Measurements from ENCODE around the gene CIAO2B.
"Not testable (repeated sequence)": the region's sequence is repeated elsewhere in the genome, so short reads cannot be mapped to it uniquely, and the experiment has no call there.

Gene CIAO2B

GRCh38 chr16:66898207-66898606, 36.0 kb downstream of the CIAO2B start:
- no CpG with 5 or more reads among the region's 3 CpGs for WGBS, 2 donors (ENCODE audit: extremely low coverage in 2 of 2, insufficient read length in 2 of 2, insufficient replicate concordance in 1 of 2)
- H3K27ac ChIP-seq (replicated peaks; ENCODE audit: low read length), result no peak overlapping the region

GRCh38 chr16:66896682-66897081, 37.5 kb downstream of the CIAO2B start:
- H3K23ac ChIP-seq (ENCODE audit: low read depth, low read length, poor library complexity); H2BK12ac ChIP-seq (ENCODE audit: low read length); H3K27me3 ChIP-seq (ENCODE audit: control insufficient read depth in 3 of 3, insufficient read depth in 3 of 3, low read depth in 1 of 3, low read length in 3 of 3); H3K4me2 ChIP-seq (ENCODE audit: insufficient read depth, low read length, poor library complexity, severe bottlenecking); H3K4ac ChIP-seq (ENCODE audit: low read length); H2AFZ ChIP-seq (ENCODE audit: low read length); H3K4me3 ChIP-seq (ENCODE audit: low read length in 2 of 2); H3K27ac ChIP-seq (replicated peaks; ENCODE audit: low read length); H3K36me3 ChIP-seq (replicated peaks in 1 of 2; ENCODE audit: control insufficient read depth in 2 of 2, insufficient read depth in 2 of 2, low read length in 2 of 2); H2BK120ac ChIP-seq (ENCODE audit: low read depth, low read length); H4K8ac ChIP-seq (ENCODE audit: low read depth, low read length); DNase-seq (ENCODE audit: low spot score); H3K79me1 ChIP-seq (ENCODE audit: low read depth, low read length); H4K91ac ChIP-seq (ENCODE audit: low read depth, low read length, poor library complexity); H2AK5ac ChIP-seq (ENCODE audit: low read depth, low read length); H3K9ac ChIP-seq (ENCODE audit: low read depth, low read length, poor library complexity); H3K18ac ChIP-seq (ENCODE audit: low read length); H3K14ac ChIP-seq (ENCODE audit: low read length); H2BK5ac ChIP-seq (ENCODE audit: low read length); H3K9me3 ChIP-seq (replicated peaks in 1 of 2; ENCODE audit: control insufficient read depth in 2 of 2, insufficient read depth in 1 of 2, low read depth in 1 of 2, low read length in 2 of 2); H2BK15ac ChIP-seq (ENCODE audit: low read length): not testable (repeated sequence)
- H3K4me1 ChIP-seq (ENCODE audit: control insufficient read depth in 2 of 2, insufficient read depth in 1 of 2, low read depth in 1 of 2, low read length in 2 of 2), result peaks cover 6 to 20% of the 10 kb centered on the region in 2 donors
- WGBS, 2 donors (ENCODE audit: extremely low coverage in 2 of 2, insufficient read length in 2 of 2, insufficient replicate concordance in 1 of 2), result no CpG with 5 or more reads among the region's 5 CpGs

More at GRCh38 chr16:66898207-66898606, 36.0 kb downstream of the CIAO2B start:
- H3K14ac ChIP-seq (ENCODE audit: low read length), result no peak overlapping the region
- H3K4me3 ChIP-seq (ENCODE audit: low read length in 2 of 2), result no peak overlapping the region
- peaks cover 0 to 7% (median 0%) of the 10 kb centered on the region in 3 experiments for H3K27me3 ChIP-seq (ENCODE audit: control insufficient read depth in 3 of 3, insufficient read depth in 3 of 3, low read depth in 1 of 3, low read length in 3 of 3)
- H3K79me1 ChIP-seq (ENCODE audit: low read depth, low read length), result no peaks in the 10 kb centered on the region
- H2AFZ ChIP-seq (ENCODE audit: low read length), result no peak overlapping the region
- no peak overlapping the region for H3K4ac ChIP-seq (ENCODE audit: low read length)
- no peak overlapping the region for H4K8ac ChIP-seq (ENCODE audit: low read depth, low read length)
- H3K36me3 ChIP-seq (replicated peaks in 1 of 2; ENCODE audit: control insufficient read depth in 2 of 2, insufficient read depth in 2 of 2, low read length in 2 of 2), result no peaks in the 10 kb centered on the region
- no peak overlapping the region for H3K4me2 ChIP-seq (ENCODE audit: insufficient read depth, low read length, poor library complexity, severe bottlenecking)
- H3K23ac ChIP-seq (ENCODE audit: low read depth, low read length, poor library complexity), result no peak overlapping the region
- H2AK5ac ChIP-seq (ENCODE audit: low read depth, low read length), result no peak overlapping the region
- H2BK120ac ChIP-seq (ENCODE audit: low read depth, low read length), result no peak overlapping the region
- H3K9ac ChIP-seq (ENCODE audit: low read depth, low read length, poor library complexity), result no peak overlapping the region
- peaks cover 6 to 20% of the 10 kb centered on the region in 2 donors for H3K4me1 ChIP-seq (ENCODE audit: control insufficient read depth in 2 of 2, insufficient read depth in 1 of 2, low read depth in 1 of 2, low read length in 2 of 2)
- H4K91ac ChIP-seq (ENCODE audit: low read depth, low read length, poor library complexity), result no peak overlapping the region
- H3K18ac ChIP-seq (ENCODE audit: low read length), result no peak overlapping the region
- H2BK15ac ChIP-seq (ENCODE audit: low read length), result no peak overlapping the region
- H2BK5ac ChIP-seq (ENCODE audit: low read length), result no peak overlapping the region
- no peak overlapping the region for H2BK12ac ChIP-seq (ENCODE audit: low read length)
- no peaks in the 10 kb centered on the region for H3K9me3 ChIP-seq (replicated peaks in 1 of 2; ENCODE audit: control insufficient read depth in 2 of 2, insufficient read depth in 1 of 2, low read depth in 1 of 2, low read length in 2 of 2)
- DNase-seq (ENCODE audit: low spot score), result no peak

GRCh38 chr16:66895999-66896398, 38.2 kb downstream of the CIAO2B start:
- no peak overlapping the region for H3K27ac ChIP-seq (replicated peaks; ENCODE audit: low read length)
- H3K18ac ChIP-seq (ENCODE audit: low read length), result no peak overlapping the region
- no peak overlapping the region for H2BK120ac ChIP-seq (ENCODE audit: low read depth, low read length)
- H4K91ac ChIP-seq (ENCODE audit: low read depth, low read length, poor library complexity), result no peak overlapping the region
- no peak overlapping the region for H2BK15ac ChIP-seq (ENCODE audit: low read length)
- H3K79me1 ChIP-seq (ENCODE audit: low read depth, low read length), result no peaks in the 10 kb centered on the region
- H4K8ac ChIP-seq (ENCODE audit: low read depth, low read length), result no peak overlapping the region
- H2AFZ ChIP-seq (ENCODE audit: low read length), result no peak overlapping the region
- no peak overlapping the region for H3K23ac ChIP-seq (ENCODE audit: low read depth, low read length, poor library complexity)
- H2BK5ac ChIP-seq (ENCODE audit: low read length), result no peak overlapping the region
- H3K4me3 ChIP-seq (ENCODE audit: low read length in 2 of 2), result no peak overlapping the region
- no peaks in the 10 kb centered on the region for H3K9me3 ChIP-seq (replicated peaks in 1 of 2; ENCODE audit: control insufficient read depth in 2 of 2, insufficient read depth in 1 of 2, low read depth in 1 of 2, low read length in 2 of 2)
- H3K4me1 ChIP-seq (ENCODE audit: control insufficient read depth in 2 of 2, insufficient read depth in 1 of 2, low read depth in 1 of 2, low read length in 2 of 2), result peaks cover 6 to 18% of the 10 kb centered on the region in 2 donors
- no peak overlapping the region for H3K14ac ChIP-seq (ENCODE audit: low read length)
- no peak overlapping the region for H3K9ac ChIP-seq (ENCODE audit: low read depth, low read length, poor library complexity)
- no peak overlapping the region for H2AK5ac ChIP-seq (ENCODE audit: low read depth, low read length)
- no peak overlapping the region for H3K4ac ChIP-seq (ENCODE audit: low read length)
- DNase-seq (ENCODE audit: low spot score), result no peak
- H2BK12ac ChIP-seq (ENCODE audit: low read length), result no peak overlapping the region
- H3K36me3 ChIP-seq (replicated peaks in 1 of 2; ENCODE audit: control insufficient read depth in 2 of 2, insufficient read depth in 2 of 2, low read length in 2 of 2), result peaks cover 0 to 3% of the 10 kb centered on the region in 2 donors
- peaks cover 0 to 7% (median 0%) of the 10 kb centered on the region in 3 experiments for H3K27me3 ChIP-seq (ENCODE audit: control insufficient read depth in 3 of 3, insufficient read depth in 3 of 3, low read depth in 1 of 3, low read length in 3 of 3)
- no CpG with 5 or more reads among the region's 3 CpGs for WGBS, 2 donors (ENCODE audit: extremely low coverage in 2 of 2, insufficient read length in 2 of 2, insufficient replicate concordance in 1 of 2)
- H3K4me2 ChIP-seq (ENCODE audit: insufficient read depth, low read length, poor library complexity, severe bottlenecking), result no peak overlapping the region

GRCh38 chr16:66895689-66895979, 38.6 kb downstream of the CIAO2B start:
- H3K27me3 ChIP-seq (ENCODE audit: control insufficient read depth in 3 of 3, insufficient read depth in 3 of 3, low read depth in 1 of 3, low read length in 3 of 3), result peaks cover 0 to 7% (median 0%) of the 10 kb centered on the region in 3 experiments
- no peak overlapping the region for H3K27ac ChIP-seq (replicated peaks; ENCODE audit: low read length)
- DNase-seq (ENCODE audit: low spot score), result no peak
- peaks cover 0 to 3% of the 10 kb centered on the region in 2 donors for H3K36me3 ChIP-seq (replicated peaks in 1 of 2; ENCODE audit: control insufficient read depth in 2 of 2, insufficient read depth in 2 of 2, low read length in 2 of 2)
- H2BK12ac ChIP-seq (ENCODE audit: low read length), result no peak overlapping the region
- H3K14ac ChIP-seq (ENCODE audit: low read length), result no peak overlapping the region
- H2AK5ac ChIP-seq (ENCODE audit: low read depth, low read length), result no peak overlapping the region
- no peak overlapping the region for H3K4me3 ChIP-seq (ENCODE audit: low read length in 2 of 2)
- no peak overlapping the region for H4K8ac ChIP-seq (ENCODE audit: low read depth, low read length)
- H3K23ac ChIP-seq (ENCODE audit: low read depth, low read length, poor library complexity), result no peak overlapping the region
- no peak overlapping the region for H4K91ac ChIP-seq (ENCODE audit: low read depth, low read length, poor library complexity)
- WGBS, 2 donors (ENCODE audit: extremely low coverage in 2 of 2, insufficient read length in 2 of 2, insufficient replicate concordance in 1 of 2), result no CpG with 5 or more reads among the region's 5 CpGs
- no peak overlapping the region for H3K9ac ChIP-seq (ENCODE audit: low read depth, low read length, poor library complexity)
- H3K4ac ChIP-seq (ENCODE audit: low read length), result no peak overlapping the region
- H2BK120ac ChIP-seq (ENCODE audit: low read depth, low read length), result no peak overlapping the region
- H3K9me3 ChIP-seq (replicated peaks in 1 of 2; ENCODE audit: control insufficient read depth in 2 of 2, insufficient read depth in 1 of 2, low read depth in 1 of 2, low read length in 2 of 2), result no peaks in the 10 kb centered on the region
- no peak overlapping the region for H2AFZ ChIP-seq (ENCODE audit: low read length)
- no peak overlapping the region for H3K4me2 ChIP-seq (ENCODE audit: insufficient read depth, low read length, poor library complexity, severe bottlenecking)
- H3K79me1 ChIP-seq (ENCODE audit: low read depth, low read length), result no peaks in the 10 kb centered on the region
- H2BK15ac ChIP-seq (ENCODE audit: low read length), result no peak overlapping the region
- no peak overlapping the region for H2BK5ac ChIP-seq (ENCODE audit: low read length)
- peaks cover 6 to 14% of the 10 kb centered on the region in 2 donors for H3K4me1 ChIP-seq (ENCODE audit: control insufficient read depth in 2 of 2, insufficient read depth in 1 of 2, low read depth in 1 of 2, low read length in 2 of 2)
- H3K18ac ChIP-seq (ENCODE audit: low read length), result no peak overlapping the region

Data from neuronal stem cell (in vitro differentiated cells).